B cell (primary cell): ENCODE results near the gene COL25A1. TPM values are rescaled to one million over a fixed set of nuclear protein-coding genes. Genes with fewer than 3 reads are reported as not detected.

ENCODE experiments used
- ATAC-seq: fragments of 200-7000 bp; cut with Tn5 transposase; one replicate; pipeline ENCODE4 v1.10.0; 2021; ENCODE audit warnings: low read depth, mild to moderate bottlenecking, moderate number of reproducible peaks, moderate library complexity
- CTCF ChIA-PET: fragments of 350-600 bp; sonication (Branson Sonifier 250); formaldehyde crosslinking; loops from one replicate; lab custom pipeline; 2021; ENCODE audit warnings: antibody characterized with exemption, inconsistent platforms; lab: Charles Lee
- POLR2A ChIA-PET: fragments of 350-600 bp; sonication (Branson Sonifier 250); formaldehyde crosslinking; loops from one replicate; lab custom pipeline; 2021; ENCODE audit warnings: antibody characterized with exemption; lab: Charles Lee
- DNase-seq: peaks from one replicate; pipeline ENCODE4 v3.0.0; 2013
- H2AFZ ChIP-seq: 2 replicates; pipeline ENCODE4 v1.6.1; 2012; ENCODE audit warnings: mild to moderate bottlenecking, low read depth, low read length; ENCODE audit not compliant: insufficient read depth, poor library complexity, severe bottlenecking
- H3K27ac ChIP-seq, 2 donors: 1 replicate in 1 of 2; 2 replicates in 1 of 2; pipeline ENCODE4 v1.5.1; 2012 to 2013; ENCODE audit warnings: low read length in 2 of 2, mild to moderate bottlenecking in 2 of 2, moderate library complexity in 1 of 2
- H3K27me3 ChIP-seq, 4 experiments: fragments of 200-600 bp in 1 of 4; sonication (generic) in 1 of 4; replicated peaks in 1 of 4; 1 replicate in 2 of 4; 2 replicates in 2 of 4; pipeline versions ENCODE4 v1.6.1 to v1.7.0; 2013 to 2016; ENCODE audit warnings: low read length in 3 of 4, mild to moderate bottlenecking in 2 of 4, mixed read lengths in 1 of 4, moderate library complexity in 1 of 4; ENCODE audit not compliant: insufficient read depth in 4 of 4, control insufficient read depth in 3 of 4; ENCODE audit errors: control extremely low read depth in 1 of 4
- H3K36me3 ChIP-seq, 2 experiments: replicated peaks in 1 of 2; 1 replicate in 1 of 2; 2 replicates in 1 of 2; pipeline versions ENCODE4 v1.6.1 to v1.7.1; 2013; ENCODE audit warnings: low read length in 1 of 2; ENCODE audit not compliant: insufficient read depth in 2 of 2, control insufficient read depth in 1 of 2; ENCODE audit errors: control extremely low read depth in 1 of 2, extremely low read depth in 1 of 2
- H3K4me1 ChIP-seq, 2 donors: fragments of 200-600 bp in 1 of 2; sonication (generic) in 1 of 2; 1 replicate in 1 of 2; 2 replicates in 1 of 2; pipeline versions ENCODE4 v1.5.1 to v1.6.1; 2013 to 2017; ENCODE audit warnings: low read length in 2 of 2; ENCODE audit not compliant: control insufficient read depth in 2 of 2, insufficient read depth in 2 of 2
- H3K4me2 ChIP-seq: replicated peaks from 2 replicates; pipeline ENCODE3; 2012; ENCODE audit warnings: mild to moderate bottlenecking, low read depth, low read length; ENCODE audit not compliant: poor library complexity, severe bottlenecking
- H3K4me3 ChIP-seq, 5 experiments: fragments of 200-600 bp in 1 of 5; sonication (generic) in 1 of 5; 1 replicate in 3 of 5; 2 replicates in 2 of 5; pipeline versions ENCODE4 v1.5.1 to v1.7.0; 2011 to 2016; ENCODE audit warnings: low read length in 4 of 5, mild to moderate bottlenecking in 4 of 5, low read depth in 2 of 5, control low read depth in 1 of 5, moderate library complexity in 1 of 5; ENCODE audit not compliant: insufficient read depth in 1 of 5; ENCODE audit errors: control extremely low read depth in 1 of 5, extremely low read depth in 1 of 5
- H3K79me2 ChIP-seq: fragments of 200-600 bp; sonication (generic); one replicate; pipeline ENCODE4 v1.6.0; 2016; ENCODE audit warnings: low read length; ENCODE audit not compliant: control insufficient read depth, insufficient read depth
- H3K9ac ChIP-seq: fragments of 200-600 bp; sonication (generic); 2 replicates; pipeline ENCODE4 v1.6.1; 2017; ENCODE audit warnings: mild to moderate bottlenecking, low read length, moderate library complexity
- H3K9me3 ChIP-seq, 3 donors: one replicate each; pipeline versions ENCODE4 v1.6.1 to v1.7.1; 2013; ENCODE audit warnings: low read length in 2 of 3; ENCODE audit not compliant: control insufficient read depth in 2 of 3, insufficient read depth in 1 of 3; ENCODE audit errors: control extremely low read depth in 1 of 3
- H4K20me1 ChIP-seq: 2 replicates; pipeline ENCODE4 v1.6.0; 2012; ENCODE audit warnings: mild to moderate bottlenecking, low read length; ENCODE audit not compliant: insufficient read depth, control insufficient read depth, poor library complexity, severe bottlenecking
- H3K27ac Mint-ChIP-seq: one replicate; pipeline ENCODE4 v1.8.0; 2021; ENCODE audit warnings: mixed read lengths
- H3K27me3 Mint-ChIP-seq: one replicate; pipeline ENCODE4 v1.8.0; 2021; ENCODE audit warnings: mixed read lengths
- H3K4me1 Mint-ChIP-seq: one replicate; pipeline ENCODE4 v1.8.0; 2021; ENCODE audit warnings: mixed read lengths
- H3K4me3 Mint-ChIP-seq: one replicate; pipeline ENCODE4 v1.8.0; 2021; ENCODE audit warnings: mixed read lengths
- H3K9me3 Mint-ChIP-seq: one replicate; pipeline ENCODE4 v1.8.0; 2022; ENCODE audit warnings: mixed read lengths; ENCODE audit not compliant: insufficient read depth
- EZH2 ChIP-seq: IDR thresholded peaks from 2 replicates; pipeline ENCODE4 v1.6.1; 2012; ENCODE audit warnings: borderline replicate concordance, low read depth, mild to moderate bottlenecking, moderate library complexity, low read length; ENCODE audit not compliant: insufficient read depth, poor library complexity, severe bottlenecking
- WGBS: methylation state at CpG from one replicate; pipeline ENCODE4 v1.1.5; 2013; ENCODE audit warnings: missing lambda C conversion rate; ENCODE audit not compliant: insufficient coverage; 5-methylcytosine and 5-hydroxymethylcytosine counted together
- intact Hi-C: fragments of 100-400 bp; cut with micrococcal nuclease; formaldehyde crosslinking; loops from one replicate; pipeline ENCODE4 v1.10.0; 2022
- polyA plus RNA-seq: library from polyadenylated mRNA; depleted of rRNA; stranded (reverse); fragments of >200 nt; gene quantifications from 2 replicates; pipeline ENCODE4 v1.2.3, GENCODE V29; 2012
- total RNA-seq, 2 donors: library from RNA; stranded (reverse); fragments of 120-200 nt in 1 of 2; gene quantifications; 1 replicate in 1 of 2; 2 replicates in 1 of 2; pipeline versions ENCODE4 v1.2.3 to v1.2.4, GENCODE V29; 2013 to 2022
- TF ChIP-seq, protein P1 (sequence below): fragments of 200-600 bp; IDR thresholded peaks from one replicate; pipeline ENCODE4 v1.8.0; 2022; ENCODE audit warnings: antibody characterized with exemption, mild to moderate bottlenecking

Gene COL25A1
- total and polyA plus RNA-seq, 2 donors (not counting 1 experiment from before 2014, with no cell fraction given) = not detected

GRCh38 chr4:109118635-109119034, 183.8 kb downstream of the COL25A1 start:
- ChIA-PET POLR2A (no interaction called here), CTCF (no interaction called here)
- Histone ChIP-seq H2AFZ (no peak overlapping the region), H3K79me2 (no peaks in the 10 kb centered on the region), H3K27ac (no peak overlapping the region), H3K4me3 (no peak overlapping the region), H3K9ac (no peak overlapping the region), H3K4me1 (no peaks in the 10 kb centered on the region), H3K4me2 (no peak overlapping the region), H3K27me3 (peaks cover 0 to 6% (median 1%) of the 10 kb centered on the region in 4 experiments), H3K9me3 (no peaks in the 10 kb centered on the region), H3K36me3 (no peaks in the 10 kb centered on the region), H4K20me1 (no peaks in the 10 kb centered on the region)
- no peak overlapping the region for H3K27ac Mint-ChIP-seq
- H3K4me1 Mint-ChIP-seq = no peaks in the 10 kb centered on the region
- intact Hi-C loops = no loop called here
- H3K27me3 Mint-ChIP-seq = peaks cover 16% of the 10 kb centered on the region
- no peaks in the 10 kb centered on the region for H3K9me3 Mint-ChIP-seq
- no CpG with 5 or more reads among the region's 2 CpGs for WGBS
- no peak overlapping the region for H3K4me3 Mint-ChIP-seq
- no peak for DNase-seq
- TF ChIP-seq, protein P1, sequence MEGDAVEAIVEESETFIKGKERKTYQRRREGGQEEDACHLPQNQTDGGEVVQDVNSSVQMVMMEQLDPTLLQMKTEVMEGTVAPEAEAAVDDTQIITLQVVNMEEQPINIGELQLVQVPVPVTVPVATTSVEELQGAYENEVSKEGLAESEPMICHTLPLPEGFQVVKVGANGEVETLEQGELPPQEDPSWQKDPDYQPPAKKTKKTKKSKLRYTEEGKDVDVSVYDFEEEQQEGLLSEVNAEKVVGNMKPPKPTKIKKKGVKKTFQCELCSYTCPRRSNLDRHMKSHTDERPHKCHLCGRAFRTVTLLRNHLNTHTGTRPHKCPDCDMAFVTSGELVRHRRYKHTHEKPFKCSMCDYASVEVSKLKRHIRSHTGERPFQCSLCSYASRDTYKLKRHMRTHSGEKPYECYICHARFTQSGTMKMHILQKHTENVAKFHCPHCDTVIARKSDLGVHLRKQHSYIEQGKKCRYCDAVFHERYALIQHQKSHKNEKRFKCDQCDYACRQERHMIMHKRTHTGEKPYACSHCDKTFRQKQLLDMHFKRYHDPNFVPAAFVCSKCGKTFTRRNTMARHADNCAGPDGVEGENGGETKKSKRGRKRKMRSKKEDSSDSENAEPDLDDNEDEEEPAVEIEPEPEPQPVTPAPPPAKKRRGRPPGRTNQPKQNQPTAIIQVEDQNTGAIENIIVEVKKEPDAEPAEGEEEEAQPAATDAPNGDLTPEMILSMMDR = no peak
- TF ChIP-seq EZH2 = no peak
- no peak for ATAC-seq

GRCh38 chr4:109114501-109114900, 188.0 kb downstream of the COL25A1 start:
- Mint-ChIP-seq H3K27ac (no peak overlapping the region), H3K4me1 (no peaks in the 10 kb centered on the region), H3K9me3 (no peaks in the 10 kb centered on the region), H3K27me3 (peaks cover 17% of the 10 kb centered on the region), H3K4me3 (no peak overlapping the region)
- H3K79me2 ChIP-seq = no peaks in the 10 kb centered on the region
- no peaks in the 10 kb centered on the region for H3K4me1 ChIP-seq
- no peak overlapping the region for H3K4me2 ChIP-seq
- CTCF ChIA-PET = no interaction called here
- ATAC-seq (no peak), DNase-seq (no peak)
- no peaks in the 10 kb centered on the region for H4K20me1 ChIP-seq
- TF ChIP-seq, protein P1 = no peak
- TF ChIP-seq EZH2 = no peak
- H3K9ac ChIP-seq = no peak overlapping the region
- H3K27me3 ChIP-seq = peaks cover 0 to 6% (median 1%) of the 10 kb centered on the region in 4 experiments
- no peaks in the 10 kb centered on the region for H3K9me3 ChIP-seq
- no peaks in the 10 kb centered on the region for H3K36me3 ChIP-seq
- POLR2A ChIA-PET = no interaction called here
- H2AFZ ChIP-seq = no peak overlapping the region
- no peak overlapping the region for H3K27ac ChIP-seq
- intact Hi-C loops = no loop called here
- WGBS = 100% methylated on average over 3 of the region's 3 CpGs
- H3K4me3 ChIP-seq = no peak overlapping the region
